Heart left ventricle (tissue), 13 donors: ENCODE data around the gene ACAD11.

ENCODE experiments used
- CTCF ChIP-seq, 12 donors: fragments of 200-600 bp; sonication (generic) in 4 of 12; IDR thresholded peaks; one replicate each; pipeline versions ENCODE4 v1.5.0 to v1.8.0; 2018 to 2022; ENCODE audit warnings: antibody characterized with exemption in 12 of 12, mild to moderate bottlenecking in 5 of 12
- POLR2A ChIP-seq, 2 donors: fragments of 450-650 bp; IDR thresholded peaks; one replicate each; pipeline ENCODE4 v1.6.1; 2017; ENCODE audit warnings: antibody characterized with exemption in 2 of 2, mild to moderate bottlenecking in 2 of 2, moderate library complexity in 2 of 2
- donor health status: ischemic (EF 13 %, LVEDD 7.1; RV severe dilation, severe dysfunction).
- donor health status: DM: no; HTN: yes; CAD: no.
- donor health status: DM: no; HTN: no; CAD: no.
- donor health status: ischemic (EF 25% LVEDD 6.9; RV normal size, moderate dysfunction).
- donor health status: ischemic (EF 25% LVEDD 5.7; RV mildly dilated, moderate dysfunction).
- donor health status: ischemic (EF 35%, LVEDD 5.7; RV mildly dilated, moderate dysfunction).
- donor health status: nonischemic (EF 11% LVEDD 7.7; RV severe dilation, severe dysfunction).
- donor health status: DM: yes; HTN: yes; CAD: no.
- donor health status: PGD.
- donor health status: ischemic (EF 29% LVEDD 5.4; RV normal size, mild dysfunction).
- donor health status: nonischemic (EF 23%, LVEDD 6.1; RV moderate dilation, normal function).

- TF ChIP-seq CTCF (IDR thresholded peaks at IDR 0.05) (no peak), POLR2A (IDR thresholded peaks at IDR 0.05) (no peak)
Measured at GRCh38 chr3:132564070-132564465, 95.5 kb downstream of the ACAD11 start.
